ENCODE results near the gene GPX6.

The GPX6 gene

GRCh38 chr6:28543651-28544610 is 28.3 kb upstream of the GPX6 start:
- no peaks in the 10 kb centered on the region for H3K36me3 ChIP-seq (ENCODE audit: insufficient read depth, low read length)
- no peak for TF ChIP-seq EZH2 (IDR thresholded peaks at IDR 0.05; ENCODE audit: borderline replicate concordance, low read length)
- no peaks in the 10 kb centered on the region; the same call in 1 of the 2 replicates for H3K9me3 ChIP-seq (ENCODE audit: low read length)
- H3K4me3 ChIP-seq (ENCODE audit: low read depth, low read length, poor library complexity, severe bottlenecking), result peak overlapping the region; percentile 63
- peaks cover 13% of the 10 kb centered on the region for H3K4me1 ChIP-seq (ENCODE audit: insufficient read depth, low read length, severe bottlenecking)
- no peaks in the 10 kb centered on the region for H3K27me3 ChIP-seq (ENCODE audit: insufficient read depth, low read length)
- no peaks in the 10 kb centered on the region for H3K9me2 ChIP-seq (ENCODE audit: low read depth, low read length)
- no peaks in the 10 kb centered on the region for H3K79me2 ChIP-seq (ENCODE audit: insufficient read depth, low read length)
- no peak overlapping the region for H3K27ac ChIP-seq (ENCODE audit: low read depth, low read length, poor library complexity, severe bottlenecking)
- H3F3A ChIP-seq (ENCODE audit: insufficient read depth, low read length), result no peaks in the 10 kb centered on the region
- no peaks in the 10 kb centered on the region for H4K20me1 ChIP-seq (ENCODE audit: insufficient read depth, low read length)
- H3K9ac ChIP-seq (ENCODE audit: low read length), result peak overlapping the region; percentile 10; the same call in 1 of the 2 replicates
- no peak overlapping the region for H2AFZ ChIP-seq (ENCODE audit: low read length)
- peak overlapping the region; percentile 78 for H3K4me2 ChIP-seq (ENCODE audit: low read length)

GRCh38 chr6:28542440-28543296 is 27.1 kb upstream of the GPX6 start:
- Histone ChIP-seq H3K9ac (ENCODE audit: low read length) (peak overlapping the region; percentile 39; the same call in 1 of the 2 replicates), H2AFZ (ENCODE audit: low read length) (no peak overlapping the region), H3K79me2 (ENCODE audit: insufficient read depth, low read length) (no peaks in the 10 kb centered on the region), H3K4me1 (ENCODE audit: insufficient read depth, low read length, severe bottlenecking) (peaks cover 13% of the 10 kb centered on the region), H3K9me2 (ENCODE audit: low read depth, low read length) (no peaks in the 10 kb centered on the region), H3K4me2 (ENCODE audit: low read length) (peak overlapping the region; percentile 78), H3K36me3 (ENCODE audit: insufficient read depth, low read length) (no peaks in the 10 kb centered on the region), H3K9me3 (ENCODE audit: low read length) (no peaks in the 10 kb centered on the region; the same call in 1 of the 2 replicates), H3K4me3 (ENCODE audit: low read depth, low read length, poor library complexity, severe bottlenecking) (peak overlapping the region; percentile 63), H3K27ac (ENCODE audit: low read depth, low read length, poor library complexity, severe bottlenecking) (no peak overlapping the region), H4K20me1 (ENCODE audit: insufficient read depth, low read length) (no peaks in the 10 kb centered on the region), H3F3A (ENCODE audit: insufficient read depth, low read length) (no peaks in the 10 kb centered on the region), H3K27me3 (ENCODE audit: insufficient read depth, low read length) (no peaks in the 10 kb centered on the region)
- TF ChIP-seq EZH2 (IDR thresholded peaks at IDR 0.05; ENCODE audit: borderline replicate concordance, low read length), result no peak
- TF ChIP-seq CTCF (IDR thresholded peaks at IDR 0.05; ENCODE audit: low read length), result peak; percentile 64

- no peaks in the 10 kb centered on the region for H3F3A ChIP-seq (ENCODE audit: insufficient read depth, low read length)
- no peaks in the 10 kb centered on the region for H3K27me3 ChIP-seq (ENCODE audit: insufficient read depth, low read length)
- peak overlapping the region; percentile 78; the same call in 1 of the 2 replicates for H3K4me2 ChIP-seq (ENCODE audit: low read length)
- no peak overlapping the region for H3K27ac ChIP-seq (ENCODE audit: low read depth, low read length, poor library complexity, severe bottlenecking)
- H3K79me2 ChIP-seq (ENCODE audit: insufficient read depth, low read length), result no peaks in the 10 kb centered on the region
- H3K36me3 ChIP-seq (ENCODE audit: insufficient read depth, low read length), result no peaks in the 10 kb centered on the region
- H3K4me3 ChIP-seq (ENCODE audit: low read depth, low read length, poor library complexity, severe bottlenecking), result peak overlapping the region; percentile 63
- no peak overlapping the region for H2AFZ ChIP-seq (ENCODE audit: low read length)
- H3K4me1 ChIP-seq (ENCODE audit: insufficient read depth, low read length, severe bottlenecking), result peaks cover 13% of the 10 kb centered on the region
- no peaks in the 10 kb centered on the region for H3K9me2 ChIP-seq (ENCODE audit: low read depth, low read length)
- H3K9ac ChIP-seq (ENCODE audit: low read length), result no peak overlapping the region
- TF ChIP-seq CTCF (IDR thresholded peaks at IDR 0.05; ENCODE audit: low read length) (no peak), EZH2 (IDR thresholded peaks at IDR 0.05; ENCODE audit: borderline replicate concordance, low read length) (no peak)
- H4K20me1 ChIP-seq (ENCODE audit: insufficient read depth, low read length), result no peaks in the 10 kb centered on the region
- no peaks in the 10 kb centered on the region; the same call in 1 of the 2 replicates for H3K9me3 ChIP-seq (ENCODE audit: low read length)
Observed at GRCh38 chr6:28541996-28542395, 26.4 kb upstream of the GPX6 start.
